Smooth muscle cell of bladder (primary cell): ENCODE results near the gene MT1B. TPM values are rescaled to one million over a fixed set of nuclear protein-coding genes. Genes with fewer than 3 reads are reported as not detected.

Experiments used
- total RNA-seq: library from RNA; depleted of rRNA; stranded (reverse); fragments of >200 nt; gene quantifications from 2 replicates; pipeline ENCODE4 v1.2.3, GENCODE V29; 2014

The MT1B gene
- not detected in 2 replicates for total RNA-seq

GRCh38 chr16:56651586-56651985 is at the start of gene MT1B:
Gene MT1B, plus strand, starts transcription at chr16:56651886. Its CDS starts 68 bp downstream, at chr16:56651954.

GRCh38 chr16:56608043-56608875 is 43.4 kb upstream of the MT1B start, which contains the start of gene MT2A:
Gene MT2A, plus strand, starts transcription at chr16:56608584. Its CDS starts 72 bp downstream, at chr16:56608656.

GRCh38 chr16:56625140-56625942 is 26.3 kb upstream of the MT1B start, which contains the start of gene MT1E:
Gene MT1E, plus strand, starts transcription at chr16:56625781. Its CDS starts 71 bp downstream, at chr16:56625852.

GRCh38 chr16:56632156-56632847 is 19.4 kb upstream of the MT1B start, which contains the start of gene MT1M:
Gene MT1M, plus strand, starts transcription at chr16:56632659. Its CDS starts 73 bp downstream, at chr16:56632732.

GRCh38 chr16:56637814-56638750 is 13.6 kb upstream of the MT1B start, which contains the start of gene MT1A:
Gene MT1A, plus strand, starts transcription at chr16:56638666. Its CDS starts 73 bp downstream, at chr16:56638739.

GRCh38 chr16:56657555-56658326 is 6.1 kb downstream of the MT1B start, which contains the start of gene MT1F:
Gene MT1F, plus strand, starts transcription at chr16:56657959. Its CDS starts 100 bp downstream, at chr16:56658059.

GRCh38 chr16:56667581-56668571 is 16.2 kb downstream of the MT1B start, which contains the start of gene MT1G:
Gene MT1G, minus strand, starts transcription at chr16:56668065. Its CDS starts 72 bp downstream, at chr16:56667993.

GRCh38 chr16:56669005-56669839 is 17.5 kb downstream of the MT1B start, which contains the start of gene MT1H:
Gene MT1H, plus strand, starts transcription at chr16:56669814. Its CDS starts 71 bp downstream, at chr16:56669885.

GRCh38 chr16:56681939-56682702 is 30.4 kb downstream of the MT1B start, which contains the start of gene MT1X:
Gene MT1X, plus strand, starts transcription at chr16:56682470. Its CDS starts 71 bp downstream, at chr16:56682541.

Other genes with a start within 250 kb of the MT1B start
- 317 and 407 TPM in 2 replicates for gene AMFR, start 226.3 kb upstream of the MT1B start, total RNA-seq
- 53.0 TPM in 2 replicates for gene NUDT21, start 200.6 kb upstream of the MT1B start, total RNA-seq
- gene OGFOD1, start 200.3 kb upstream of the MT1B start, total RNA-seq, result 68.1 and 80.2 TPM in 2 replicates
- 45.5 and 56.9 TPM in 2 replicates for gene BBS2, start 131.9 kb upstream of the MT1B start, total RNA-seq
- gene MT4, start 86.8 kb upstream of the MT1B start, total RNA-seq, result not detected in 2 replicates
- 0.37 TPM in 1 of 2 replicates, not detected in the other for gene MT3, start 62.4 kb upstream of the MT1B start, total RNA-seq
- 53.3 and 72.0 TPM in 2 replicates for gene MT2A, start 43.3 kb upstream of the MT1B start, total RNA-seq
- gene MT1E, start 26.1 kb upstream of the MT1B start, total RNA-seq, result 91.7 and 248 TPM in 2 replicates
- 0.74 and 2.1 TPM in 2 replicates for gene MT1M, start 19.2 kb upstream of the MT1B start, total RNA-seq
- gene MT1A, start 13.2 kb upstream of the MT1B start, total RNA-seq, result 0.28 TPM in 1 of 2 replicates, not detected in the other
- gene MT1F, start 6.1 kb downstream of the MT1B start, total RNA-seq, result 0.09 and 1.8 TPM in 2 replicates
- gene MT1G, start 16.2 kb downstream of the MT1B start, total RNA-seq, result 0.71 TPM in 1 of 2 replicates, not detected in the other
- not detected in 2 replicates for gene MT1H, start 17.9 kb downstream of the MT1B start, total RNA-seq
- 14.1 and 38.0 TPM in 2 replicates for gene MT1X, start 30.6 kb downstream of the MT1B start, total RNA-seq
- gene NUP93, start 78.2 kb downstream of the MT1B start, total RNA-seq, result 42.2 and 42.5 TPM in 2 replicates
- under 0.01 TPM in 1 of 2 replicates, not detected in the other for gene SLC12A3, start 213.3 kb downstream of the MT1B start, total RNA-seq